Endothelial cell of umbilical vein (primary cell): ENCODE data around the gene PDK2. TPM values are rescaled to one million over a fixed set of nuclear protein-coding genes. Genes with fewer than 3 reads are reported as not detected.

Source experiments
- BruUV-seq: library from RNA; stranded (reverse); fragments of 400-500 nt; replicated peaks from 2 replicates; lab custom pipeline; 2021; lab: Mats Ljungman, UMichigan
- CTCF ChIA-PET: fragments of 300-600, 350-600 bp; sonication (Branson Sonifier 250); formaldehyde crosslinking; loops from one replicate; lab custom pipeline; 2021; ENCODE audit warnings: antibody characterized with exemption, inconsistent platforms; lab: Charles Lee
- POLR2A ChIA-PET: fragments of 300-600, 350-600 bp; sonication (Branson Sonifier 250); formaldehyde crosslinking; loops from one replicate; lab custom pipeline; 2021; ENCODE audit warnings: antibody characterized with exemption, inconsistent platforms; lab: Charles Lee
- DNase-seq: peaks from one replicate; pipeline ENCODE4 v3.0.0-alpha.2; 2011; ENCODE audit warnings: low read depth, low spot score
- FAIRE-seq: peaks from 2 replicates; lab custom pipeline; 2011; peaks lifted over from hg19 to GRCh38; lab: Jason Lieb, UNC
- H2AFZ ChIP-seq: 2 replicates; pipeline ENCODE4 v1.6.0; 2012; ENCODE audit warnings: low read depth, low read length, control low read depth, inconsistent platforms
- H3K27ac ChIP-seq: 2 replicates; pipeline ENCODE4 v1.5.1; 2011; ENCODE audit warnings: low read depth, mild to moderate bottlenecking, control low read depth, low read length, moderate library complexity; ENCODE audit not compliant: insufficient read depth
- H3K27me3 ChIP-seq, 2 experiments: 2 replicates each; pipeline versions ENCODE4 v1.6.0 to v1.6.1; 2011; ENCODE audit warnings: low read length in 2 of 2, mixed read lengths in 1 of 2; ENCODE audit not compliant: control insufficient read depth in 2 of 2, insufficient read depth in 2 of 2
- H3K36me3 ChIP-seq, 2 experiments: 2 replicates in 1 of 2; 3 replicates in 1 of 2; pipeline ENCODE4 v1.5.1; 2011; ENCODE audit warnings: low read length in 2 of 2, mild to moderate bottlenecking in 1 of 2, moderate library complexity in 1 of 2; ENCODE audit not compliant: control insufficient read depth in 2 of 2, insufficient read depth in 2 of 2; ENCODE audit errors: extremely low read depth in 1 of 2
- H3K4me1 ChIP-seq: 3 replicates; pipeline ENCODE4 v1.5.1; 2011; ENCODE audit warnings: mild to moderate bottlenecking, low read length; ENCODE audit not compliant: control insufficient read depth, insufficient read depth; ENCODE audit errors: extremely low read depth
- H3K4me2 ChIP-seq: 2 replicates; pipeline ENCODE4 v1.6.1; 2011; ENCODE audit warnings: low read length, control low read depth, mixed read lengths; ENCODE audit not compliant: insufficient read depth
- H3K4me3 ChIP-seq, 3 experiments: fragments of 200-600 bp in 1 of 3; sonication (generic), shearing (Covaris generic) in 1 of 3; replicated peaks in 1 of 3; 2 replicates each; pipeline ENCODE4 v1.5.1; 2011 to 2016; ENCODE audit warnings: control low read depth in 3 of 3, low read length in 3 of 3, mild to moderate bottlenecking in 2 of 3, inconsistent platforms in 1 of 3, low read depth in 1 of 3, moderate library complexity in 1 of 3; ENCODE audit not compliant: insufficient read depth in 1 of 3
- H3K79me2 ChIP-seq: 2 replicates; pipeline ENCODE4 v1.6.0; 2012; ENCODE audit warnings: low read length, inconsistent platforms; ENCODE audit not compliant: control insufficient read depth, insufficient read depth
- H3K9ac ChIP-seq: replicated peaks from 2 replicates; pipeline ENCODE3; 2011; ENCODE audit warnings: low read length, control low read depth; ENCODE audit not compliant: insufficient read depth; ENCODE audit errors: extremely low read depth
- H3K9me1 ChIP-seq: replicated peaks from 3 replicates; pipeline ENCODE4 v1.6.0; 2011; ENCODE audit warnings: mild to moderate bottlenecking, low read length; ENCODE audit not compliant: control insufficient read depth, insufficient read depth; ENCODE audit errors: extremely low read depth
- H3K9me3 ChIP-seq: replicated peaks from 2 replicates; pipeline ENCODE4 v1.5.1; 2012; ENCODE audit warnings: low read length, inconsistent platforms; ENCODE audit not compliant: control insufficient read depth, insufficient read depth
- H4K20me1 ChIP-seq: replicated peaks from 2 replicates; pipeline ENCODE3; 2011; ENCODE audit warnings: mild to moderate bottlenecking, low read length; ENCODE audit not compliant: control insufficient read depth, insufficient read depth; ENCODE audit errors: extremely low read depth
- CTCF ChIP-seq, 2 donors: IDR thresholded peaks; 1 replicate in 1 of 2; 2 replicates in 1 of 2; pipeline ENCODE4 v1.5.1; 2011; ENCODE audit warnings: low read length in 2 of 2, mild to moderate bottlenecking in 2 of 2, moderate library complexity in 2 of 2, control low read depth in 1 of 2, inconsistent platforms in 1 of 2, low read depth in 1 of 2; ENCODE audit not compliant: insufficient read depth in 1 of 2; ENCODE audit errors: extremely low read depth in 1 of 2
- EZH2 ChIP-seq: IDR thresholded peaks from 2 replicates; pipeline ENCODE4 v1.6.1; 2012; ENCODE audit warnings: borderline replicate concordance, low read depth, mild to moderate bottlenecking, moderate library complexity, low read length, inconsistent platforms; ENCODE audit not compliant: severe bottlenecking
- FOS ChIP-seq: IDR thresholded peaks from 2 replicates; pipeline ENCODE4 v1.6.1; 2011; ENCODE audit warnings: mild to moderate bottlenecking, low read length, moderate library complexity, borderline replicate concordance; ENCODE audit not compliant: insufficient read depth
- GATA2 ChIP-seq: IDR thresholded peaks from 2 replicates; pipeline ENCODE4 v1.7.0; 2011; ENCODE audit warnings: low read depth, mild to moderate bottlenecking, moderate library complexity, mixed read lengths, low read length; ENCODE audit not compliant: insufficient read length, insufficient read depth
- JUN ChIP-seq: IDR thresholded peaks from 2 replicates; pipeline ENCODE4 v1.6.1; 2011; ENCODE audit warnings: borderline replicate concordance, low read depth; ENCODE audit not compliant: insufficient read length, insufficient read depth
- MAX ChIP-seq: IDR thresholded peaks from 2 replicates; pipeline ENCODE4 v1.6.1; 2011; ENCODE audit not compliant: insufficient read depth, insufficient read length
- MYC ChIP-seq: IDR thresholded peaks from one replicate; pipeline ENCODE4 v1.6.1; 2011; ENCODE audit warnings: mild to moderate bottlenecking, low read depth, low read length
- POLR2A ChIP-seq: IDR thresholded peaks from 2 replicates; pipeline ENCODE4 v1.6.1; 2012; ENCODE audit warnings: low read depth, mild to moderate bottlenecking, control low read depth, low read length
- POLR2AphosphoS5 ChIP-seq: IDR thresholded peaks from 2 replicates; pipeline ENCODE4 v1.6.1; 2012; ENCODE audit warnings: low read depth, mild to moderate bottlenecking, control low read depth, low read length, moderate library complexity; ENCODE audit not compliant: insufficient read depth
- dilution Hi-C: fragments of 300-500 bp; cut with MboI; formaldehyde crosslinking; loops from one replicate; pipeline ENCODE4 v1.15.0; 2019; ENCODE audit warnings: low sequenced_read_pairs; ENCODE audit not compliant: extremely low pct_ligation_motif_present
- intact Hi-C: fragments of 100-400 bp; cut with micrococcal nuclease; formaldehyde crosslinking; loops from one replicate; pipeline ENCODE4 v1.10.0; 2022
- polyA plus RNA-seq, 4 experiments: library from polyadenylated mRNA; depleted of rRNA in 3 of 4; stranded (reverse) in 3 of 4; unstranded in 1 of 4; fragments of >200 nt; gene quantifications; 2 replicates each; pipeline versions ENCODE4 v1.2.1 to v1.2.3, GENCODE V29; 2011 to 2012; ENCODE audit warnings: missing spikeins in 1 of 4
- total RNA-seq: library from RNA; stranded (reverse); gene quantifications from 2 replicates; pipeline ENCODE4 v1.2.3, GENCODE V29; 2021

The PDK2 gene
- total and polyA plus RNA-seq, 2 donors (not counting 3 experiments of a cell fraction or from before 2014, with no cell fraction given) = 21.3 to 114 TPM

- dilution Hi-C loops = no loop called here
- intact Hi-C loops = no loop called here
- H3K36me3 ChIP-seq = peaks cover 0 to 3% of the 10 kb centered on the region in 2 experiments
- no peaks in the 10 kb centered on the region for H3K27me3 ChIP-seq
- no peak for TF ChIP-seq MAX
- no peak for TF ChIP-seq GATA2
- TF ChIP-seq MYC = no peak
- no peak for TF ChIP-seq JUN
- TF ChIP-seq FOS = no peak
- no peak for TF ChIP-seq POLR2AphosphoS5
- TF ChIP-seq EZH2 = no peak
- no peak for TF ChIP-seq CTCF (IDR thresholded peaks at IDR 0.05; ENCODE audit: extremely low read depth in 1 of 2, insufficient read depth in 1 of 2, low read depth in 1 of 2, low read length in 2 of 2)
- no peak for TF ChIP-seq POLR2A
- POLR2A ChIA-PET = no interaction called here
- FAIRE-seq (no peak), DNase-seq (no peak)
- no peak overlapping the region for H3K9ac ChIP-seq
- no peak overlapping the region for H3K4me2 ChIP-seq
- H3K4me3 ChIP-seq = no peak overlapping the region
- H3K27ac ChIP-seq = no peak overlapping the region
- peaks cover 45% of the 10 kb centered on the region for H3K4me1 ChIP-seq
- no TSS peak for BruUV-seq
- CTCF ChIA-PET = interaction anchor here (0.9 to 8.3 kb wide), 7 partner anchors 7 to 37 kb away, joined by 3 to 76 read pairs (median 10); partner anchors contain the start of gene ITGA3
- H3K9me3 ChIP-seq = no peaks in the 10 kb centered on the region
- H3K9me1 ChIP-seq = no peaks in the 10 kb centered on the region
- H4K20me1 ChIP-seq = no peaks in the 10 kb centered on the region
- H2AFZ ChIP-seq = no peak overlapping the region
- peaks cover 15% of the 10 kb centered on the region for H3K79me2 ChIP-seq
Measured at GRCh38 chr17:50063561-50064252, 31.4 kb upstream of the PDK2 start.
